ENCODE data around the gene NUDT14. TPM values are rescaled to one million over a fixed set of nuclear protein-coding genes. Genes with fewer than 3 reads are reported as not detected.

The NUDT14 gene
- polyA plus RNA-seq, 3 donors: 22.0 to 37.4 (median 23.9) TPM

- H3K36me3 ChIP-seq (replicated peaks in 1 of 2; ENCODE audit: control insufficient read depth in 1 of 2, insufficient read depth in 2 of 2, low read length in 2 of 2): no peaks in the 10 kb centered on the region
- Mint-ChIP-seq H3K9me3 (peaks cover 0 to 1% (median 0%) of the 10 kb centered on the region in 7 donors), H3K27ac (no peak overlapping the region), H3K4me1 (no peaks in the 10 kb centered on the region), H3K4me3 (no peak overlapping the region), H3K36me3 (no peaks in the 10 kb centered on the region), H3K27me3 (ENCODE audit: low read depth in 3 of 3) (peaks cover 1 to 14% (median 8%) of the 10 kb centered on the region in 3 donors)
- no peak for DNase-seq
- intact Hi-C loops (cut with micrococcal nuclease): no loop called here
- H3K27ac ChIP-seq (ENCODE audit: low read depth in 1 of 2, low read length in 2 of 2): no peak overlapping the region
- H3K9ac ChIP-seq (ENCODE audit: insufficient read depth, low read length, poor library complexity, severe bottlenecking): no peak overlapping the region
- TF ChIP-seq, protein P1, sequence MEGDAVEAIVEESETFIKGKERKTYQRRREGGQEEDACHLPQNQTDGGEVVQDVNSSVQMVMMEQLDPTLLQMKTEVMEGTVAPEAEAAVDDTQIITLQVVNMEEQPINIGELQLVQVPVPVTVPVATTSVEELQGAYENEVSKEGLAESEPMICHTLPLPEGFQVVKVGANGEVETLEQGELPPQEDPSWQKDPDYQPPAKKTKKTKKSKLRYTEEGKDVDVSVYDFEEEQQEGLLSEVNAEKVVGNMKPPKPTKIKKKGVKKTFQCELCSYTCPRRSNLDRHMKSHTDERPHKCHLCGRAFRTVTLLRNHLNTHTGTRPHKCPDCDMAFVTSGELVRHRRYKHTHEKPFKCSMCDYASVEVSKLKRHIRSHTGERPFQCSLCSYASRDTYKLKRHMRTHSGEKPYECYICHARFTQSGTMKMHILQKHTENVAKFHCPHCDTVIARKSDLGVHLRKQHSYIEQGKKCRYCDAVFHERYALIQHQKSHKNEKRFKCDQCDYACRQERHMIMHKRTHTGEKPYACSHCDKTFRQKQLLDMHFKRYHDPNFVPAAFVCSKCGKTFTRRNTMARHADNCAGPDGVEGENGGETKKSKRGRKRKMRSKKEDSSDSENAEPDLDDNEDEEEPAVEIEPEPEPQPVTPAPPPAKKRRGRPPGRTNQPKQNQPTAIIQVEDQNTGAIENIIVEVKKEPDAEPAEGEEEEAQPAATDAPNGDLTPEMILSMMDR (IDR thresholded peaks at IDR 0.05): no peak
- no peaks in the 10 kb centered on the region for H3K27me3 ChIP-seq (ENCODE audit: control insufficient read depth in 2 of 2, insufficient read depth in 2 of 2, low read length in 2 of 2)
- H3K79me2 ChIP-seq (ENCODE audit: insufficient read depth, low read length): no peaks in the 10 kb centered on the region
- no peaks in the 10 kb centered on the region for H3K4me1 ChIP-seq (ENCODE audit: control insufficient read depth in 1 of 2, insufficient read depth in 2 of 2, low read length in 2 of 2)
- H4K20me1 ChIP-seq (ENCODE audit: insufficient read depth, low read length): no peaks in the 10 kb centered on the region
- WGBS (ENCODE audit: insufficient coverage): 93% methylated on average over 42 of the region's 48 CpGs
- H3K4me2 ChIP-seq (replicated peaks; ENCODE audit: extremely low read depth, low read length, poor library complexity, severe bottlenecking): no peak overlapping the region
- H3K9me3 ChIP-seq (replicated peaks in 1 of 2; ENCODE audit: control insufficient read depth in 1 of 2, insufficient read depth in 1 of 2, low read length in 2 of 2): no peaks in the 10 kb centered on the region
- H3K4me3 ChIP-seq (replicated peaks in 1 of 3; ENCODE audit: low read depth in 2 of 3, low read length in 3 of 3): no peak overlapping the region
- H2AFZ ChIP-seq (ENCODE audit: insufficient read depth, low read depth, low read length, poor library complexity, severe bottlenecking): no peak overlapping the region
Measured at GRCh38 chr14:105155681-105156413, 25.3 kb downstream of the NUDT14 start.

GRCh38 chr14:105155071-105155651 lies 26.0 kb downstream of the NUDT14 start:
- TF ChIP-seq, protein P1 (IDR thresholded peaks at IDR 0.05): no peak
- no peaks in the 10 kb centered on the region for H3K27me3 ChIP-seq (ENCODE audit: control insufficient read depth in 2 of 2, insufficient read depth in 2 of 2, low read length in 2 of 2)
- H3K4me2 ChIP-seq (replicated peaks; ENCODE audit: extremely low read depth, low read length, poor library complexity, severe bottlenecking): no peak overlapping the region
- H2AFZ ChIP-seq (ENCODE audit: insufficient read depth, low read depth, low read length, poor library complexity, severe bottlenecking): no peak overlapping the region
- no peaks in the 10 kb centered on the region for H3K4me1 ChIP-seq (ENCODE audit: control insufficient read depth in 1 of 2, insufficient read depth in 2 of 2, low read length in 2 of 2)
- H3K36me3 Mint-ChIP-seq: no peaks in the 10 kb centered on the region
- intact Hi-C loops (cut with micrococcal nuclease): no loop called here
- DNase-seq: no peak
- no peak overlapping the region for H3K9ac ChIP-seq (ENCODE audit: insufficient read depth, low read length, poor library complexity, severe bottlenecking)
- no peak overlapping the region for H3K27ac Mint-ChIP-seq
- H4K20me1 ChIP-seq (ENCODE audit: insufficient read depth, low read length): no peaks in the 10 kb centered on the region
- no peaks in the 10 kb centered on the region for H3K79me2 ChIP-seq (ENCODE audit: insufficient read depth, low read length)
- H3K4me3 Mint-ChIP-seq: no peak overlapping the region
- no peaks in the 10 kb centered on the region for H3K4me1 Mint-ChIP-seq
- peaks cover 1 to 14% (median 5%) of the 10 kb centered on the region in 3 donors for H3K27me3 Mint-ChIP-seq (ENCODE audit: low read depth in 3 of 3)
- H3K27ac ChIP-seq (ENCODE audit: low read depth in 1 of 2, low read length in 2 of 2): no peak overlapping the region
- H3K9me3 ChIP-seq (replicated peaks in 1 of 2; ENCODE audit: control insufficient read depth in 1 of 2, insufficient read depth in 1 of 2, low read length in 2 of 2): no peaks in the 10 kb centered on the region
- H3K9me3 Mint-ChIP-seq: peaks cover 0 to 1% (median 0%) of the 10 kb centered on the region in 7 donors
- WGBS (ENCODE audit: insufficient coverage): 92% methylated on average over 22 of the region's 24 CpGs
- H3K4me3 ChIP-seq (replicated peaks in 1 of 3; ENCODE audit: low read depth in 2 of 3, low read length in 3 of 3): no peak overlapping the region
- H3K36me3 ChIP-seq (replicated peaks in 1 of 2; ENCODE audit: control insufficient read depth in 1 of 2, insufficient read depth in 2 of 2, low read length in 2 of 2): no peaks in the 10 kb centered on the region
